ENCODE data around the gene CCNB1IP1.
A peak's percentile ranks its signal among the peaks of the same experiment; 100 is the strongest.
"Not testable (repeated sequence)": the region's sequence is repeated elsewhere in the genome, so short reads cannot be mapped to it uniquely, and the experiment has no call there.

The CCNB1IP1 gene, protein sequence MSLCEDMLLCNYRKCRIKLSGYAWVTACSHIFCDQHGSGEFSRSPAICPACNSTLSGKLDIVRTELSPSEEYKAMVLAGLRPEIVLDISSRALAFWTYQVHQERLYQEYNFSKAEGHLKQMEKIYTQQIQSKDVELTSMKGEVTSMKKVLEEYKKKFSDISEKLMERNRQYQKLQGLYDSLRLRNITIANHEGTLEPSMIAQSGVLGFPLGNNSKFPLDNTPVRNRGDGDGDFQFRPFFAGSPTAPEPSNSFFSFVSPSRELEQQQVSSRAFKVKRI

DNA sequence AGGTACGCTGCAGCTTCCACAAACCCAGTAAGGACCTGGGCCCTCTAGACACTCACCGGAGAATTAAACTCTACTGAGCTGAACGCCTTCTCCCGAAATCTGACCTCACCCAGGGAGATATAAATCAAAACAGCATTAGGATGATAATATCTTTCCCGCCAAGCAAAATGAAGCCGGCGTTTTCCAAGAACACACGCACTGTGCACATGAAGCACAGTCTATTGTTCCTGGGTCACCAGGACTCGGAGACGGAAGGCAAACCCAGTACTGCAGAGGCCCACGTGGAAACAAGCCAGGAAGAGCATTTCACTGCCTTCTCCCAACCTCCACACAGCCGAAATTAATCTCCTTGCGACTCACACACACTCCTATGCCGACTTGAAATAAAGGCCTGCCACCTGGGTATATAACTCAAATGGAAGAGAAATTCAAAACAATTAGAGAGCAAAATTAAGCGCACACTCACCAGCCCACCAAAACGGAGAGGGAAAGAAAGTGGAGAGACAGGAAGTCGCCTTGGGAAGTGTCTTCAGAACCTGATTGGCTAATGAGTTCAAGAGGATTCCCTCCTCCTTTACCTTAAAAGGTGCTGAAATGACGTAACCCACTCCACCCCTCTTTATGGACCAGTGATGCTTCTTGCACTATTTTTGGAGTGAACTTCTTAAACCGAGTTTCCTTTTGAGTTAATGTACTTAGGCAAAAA is at the start of gene CCNB1IP1:
CCNB1IP1 (minus strand) TSS at position 492 of the 706 bp plus-strand sequence. CDS start 16,756 bp downstream, outside the sequence.
- DNase-seq (ENCODE audit: low read depth in 1 of 2, low spot score in 1 of 2), result peak; percentile 76 to 89
- in situ Hi-C loops (cut with HindIII; ENCODE audit: low pct_unique_long_range_greater_than_20kb, low sequenced_read_pairs), result no loop called here
- TF ChIP-seq JUND (IDR thresholded peaks at IDR 0.05; ENCODE audit: low read depth), result no peak

DNA sequence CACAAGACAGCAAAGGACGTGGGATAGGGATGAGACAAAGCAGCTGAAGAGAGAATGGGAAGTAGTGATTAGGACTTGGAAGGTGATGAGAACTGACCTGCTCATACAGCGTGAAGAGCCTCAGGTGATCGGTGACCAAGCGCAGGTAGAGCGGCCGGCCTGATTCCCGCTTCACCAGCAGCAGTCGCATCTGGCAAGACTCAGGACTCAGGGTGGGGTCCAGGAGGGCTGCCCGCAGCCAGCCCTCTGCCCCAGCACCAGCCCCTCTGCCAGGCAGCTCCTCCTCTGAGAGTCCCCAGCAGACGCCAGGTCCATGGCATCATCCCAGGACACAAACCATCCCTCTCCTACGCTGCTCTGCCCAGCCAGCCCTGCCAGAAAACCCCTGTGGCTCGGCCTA is 49.4 kb upstream of the CCNB1IP1 start:
- DNase-seq (ENCODE audit: low read depth in 1 of 2, low spot score in 1 of 2), result no peak
- in situ Hi-C loops (cut with HindIII; ENCODE audit: low pct_unique_long_range_greater_than_20kb, low sequenced_read_pairs), result no loop called here
- TF ChIP-seq JUND (IDR thresholded peaks at IDR 0.05; ENCODE audit: low read depth), result no peak

DNA sequence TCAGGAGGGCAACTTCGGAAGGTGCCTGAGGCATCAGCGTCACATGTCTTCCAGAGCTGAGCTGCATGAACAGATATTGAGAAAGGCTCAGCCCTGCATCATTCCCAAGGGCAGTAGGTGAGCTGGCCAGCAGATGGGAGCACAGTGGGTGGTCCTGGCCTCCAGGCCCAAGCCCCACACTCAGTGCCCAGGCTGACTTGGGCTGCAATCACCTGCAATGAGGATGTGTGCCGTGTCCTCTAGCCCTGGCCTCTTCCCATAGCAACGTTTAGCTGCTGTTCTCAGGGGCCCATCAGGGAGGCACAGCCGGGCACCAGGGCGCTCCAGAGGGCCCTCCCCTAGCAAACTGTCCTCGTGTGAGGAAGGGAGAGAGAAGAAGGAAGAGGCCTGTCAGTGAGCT is 48.3 kb upstream of the CCNB1IP1 start:
- in situ Hi-C loops (cut with HindIII; ENCODE audit: low pct_unique_long_range_greater_than_20kb, low sequenced_read_pairs), result no loop called here
- DNase-seq (ENCODE audit: low read depth in 1 of 2, low spot score in 1 of 2), result no peak
- no peak for TF ChIP-seq JUND (IDR thresholded peaks at IDR 0.05; ENCODE audit: low read depth)

DNA sequence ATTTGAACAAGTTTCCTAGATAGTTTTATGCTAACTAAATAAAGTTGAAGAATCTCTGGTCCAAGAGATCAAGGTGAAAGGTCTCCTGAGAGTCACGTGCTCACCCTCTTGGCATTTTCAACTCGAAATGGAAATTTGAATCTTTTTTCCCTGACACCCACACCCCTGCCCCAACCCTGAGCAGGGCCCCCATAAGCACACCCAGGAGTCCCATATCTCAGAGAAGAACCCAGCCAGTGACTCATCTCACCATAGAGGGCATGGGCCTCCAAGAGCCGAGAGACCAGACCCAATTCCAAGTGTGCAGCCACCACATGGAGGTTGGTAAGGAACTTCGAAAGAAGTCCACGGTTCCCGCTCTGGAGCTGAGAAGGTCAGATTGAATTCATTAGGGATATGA is 47.6 kb upstream of the CCNB1IP1 start:
- in situ Hi-C loops (cut with HindIII; ENCODE audit: low pct_unique_long_range_greater_than_20kb, low sequenced_read_pairs), result no loop called here
- no peak for TF ChIP-seq JUND (IDR thresholded peaks at IDR 0.05; ENCODE audit: low read depth)
- no peak for DNase-seq (ENCODE audit: low read depth in 1 of 2, low spot score in 1 of 2)

DNA sequence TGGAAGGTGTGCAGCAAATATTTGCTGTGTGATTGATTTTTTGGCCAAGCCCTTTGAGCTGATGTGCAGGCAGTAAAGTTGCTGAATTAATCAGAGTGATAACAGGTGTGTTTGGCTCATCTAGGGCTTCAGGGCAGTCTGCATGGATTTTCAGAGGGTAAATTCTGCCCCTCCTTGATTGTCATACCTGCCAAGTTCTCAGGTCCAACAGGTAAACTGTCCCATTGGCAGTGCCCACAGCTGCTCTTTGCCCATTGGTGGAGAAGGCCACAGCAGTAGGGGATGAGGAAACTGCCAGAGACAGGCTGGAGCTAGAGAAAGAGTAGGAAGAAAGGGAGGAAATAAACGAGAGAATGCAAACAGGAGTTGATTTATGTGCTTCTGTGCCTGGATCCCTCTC is 46.7 kb upstream of the CCNB1IP1 start:
- TF ChIP-seq JUND (IDR thresholded peaks at IDR 0.05; ENCODE audit: low read depth), result no peak
- DNase-seq (ENCODE audit: low read depth in 1 of 2, low spot score in 1 of 2), result no peak
- in situ Hi-C loops (cut with HindIII; ENCODE audit: low pct_unique_long_range_greater_than_20kb, low sequenced_read_pairs), result no loop called here

DNA sequence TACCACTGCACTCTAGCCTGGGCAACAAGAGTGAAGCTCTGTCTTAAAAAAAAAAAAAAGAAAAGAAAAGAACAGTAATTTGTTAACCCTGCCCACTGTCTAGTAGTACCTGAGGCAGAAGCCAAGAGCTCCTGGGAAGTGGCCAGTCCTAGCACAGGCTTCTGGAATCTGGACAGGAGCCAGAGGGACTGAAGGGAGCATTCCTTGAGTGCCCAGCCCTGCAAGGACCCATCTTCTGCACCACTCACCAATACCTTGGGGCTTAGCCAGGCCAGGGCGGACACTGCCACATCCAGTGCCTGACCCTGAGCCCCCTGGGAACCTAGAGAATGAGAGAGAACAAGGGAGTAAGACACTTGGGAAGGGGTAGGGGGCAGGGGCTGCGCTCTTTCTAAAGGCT is 44.1 kb upstream of the CCNB1IP1 start:
- in situ Hi-C loops (cut with HindIII; ENCODE audit: low pct_unique_long_range_greater_than_20kb, low sequenced_read_pairs), result no loop called here
- TF ChIP-seq JUND (IDR thresholded peaks at IDR 0.05; ENCODE audit: low read depth), result no peak
- DNase-seq (ENCODE audit: low read depth in 1 of 2, low spot score in 1 of 2), result no peak

DNA sequence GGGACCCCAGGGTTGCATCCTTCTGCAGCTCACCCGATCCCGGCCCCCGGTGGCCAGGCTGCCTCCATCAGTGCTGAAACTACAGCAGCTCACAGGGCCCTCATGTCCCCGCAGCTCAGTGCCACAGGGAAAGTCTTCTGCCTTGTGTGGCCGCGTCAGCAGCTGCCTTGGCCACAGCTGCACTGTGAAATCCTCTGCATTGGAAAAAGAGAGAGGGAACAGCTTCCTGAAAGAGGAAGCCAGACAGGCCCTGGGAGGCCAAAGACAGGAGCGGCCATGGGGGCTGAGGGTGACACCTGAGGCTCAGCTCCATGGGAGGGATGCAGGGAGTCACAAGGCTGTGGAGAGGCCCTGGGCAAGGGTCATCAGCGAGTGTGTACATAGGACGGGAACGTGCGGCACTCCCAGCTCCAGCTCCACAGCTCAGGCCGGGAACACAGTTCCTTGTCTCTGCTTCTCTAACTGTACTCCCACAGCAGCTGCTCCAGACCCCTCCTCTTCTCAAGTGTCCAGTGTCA is 43.1 kb upstream of the CCNB1IP1 start:
- DNase-seq (ENCODE audit: low read depth in 1 of 2, low spot score in 1 of 2), result no peak
- no peak for TF ChIP-seq JUND (IDR thresholded peaks at IDR 0.05; ENCODE audit: low read depth)
- in situ Hi-C loops (cut with HindIII; ENCODE audit: low pct_unique_long_range_greater_than_20kb, low sequenced_read_pairs), result no loop called here

DNA sequence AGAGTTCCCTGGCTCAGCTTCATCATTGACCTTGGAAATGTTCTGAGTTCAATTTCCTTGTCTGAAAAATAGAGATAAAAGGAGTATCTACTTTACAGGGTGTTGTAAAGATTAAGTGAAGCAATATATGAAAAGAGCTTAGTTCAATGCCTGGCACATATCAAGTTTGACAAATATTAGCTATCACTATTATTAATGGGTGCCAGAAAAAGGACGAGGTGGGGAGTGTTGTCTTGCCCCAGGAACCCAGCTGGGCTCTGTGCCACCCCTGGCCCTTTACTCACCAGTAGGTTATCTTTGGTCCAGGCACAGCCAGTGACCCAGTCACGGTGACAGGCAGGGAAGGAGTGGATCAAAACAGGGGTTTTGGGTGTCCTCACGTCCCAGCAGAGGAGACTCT is 42.4 kb upstream of the CCNB1IP1 start:
- no peak for TF ChIP-seq JUND (IDR thresholded peaks at IDR 0.05; ENCODE audit: low read depth)
- no peak for DNase-seq (ENCODE audit: low read depth in 1 of 2, low spot score in 1 of 2)
- in situ Hi-C loops (cut with HindIII; ENCODE audit: low pct_unique_long_range_greater_than_20kb, low sequenced_read_pairs), result no loop called here

DNA sequence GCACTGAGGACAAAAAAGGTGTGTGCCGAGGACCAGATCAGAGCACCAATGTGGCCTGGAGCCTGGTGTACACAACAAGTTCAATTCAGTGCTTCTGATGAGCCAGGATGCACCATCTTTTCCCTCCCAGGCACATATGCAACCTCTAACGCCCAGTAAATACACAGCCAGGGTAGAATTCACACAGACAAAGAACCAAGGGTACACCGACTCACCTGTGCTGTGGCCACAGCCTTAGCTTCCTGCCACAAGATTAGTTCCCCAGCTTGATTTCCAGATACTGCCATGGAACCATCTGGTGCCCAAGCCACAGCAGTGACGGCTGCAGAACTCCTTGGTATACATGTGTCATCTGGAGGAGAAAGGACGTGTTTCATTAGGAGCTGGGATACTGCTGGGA is 39.7 kb upstream of the CCNB1IP1 start:
- TF ChIP-seq JUND (IDR thresholded peaks at IDR 0.05; ENCODE audit: low read depth), result no peak
- DNase-seq (ENCODE audit: low read depth in 1 of 2, low spot score in 1 of 2), result no peak
- in situ Hi-C loops (cut with HindIII; ENCODE audit: low pct_unique_long_range_greater_than_20kb, low sequenced_read_pairs), result no loop called here

DNA sequence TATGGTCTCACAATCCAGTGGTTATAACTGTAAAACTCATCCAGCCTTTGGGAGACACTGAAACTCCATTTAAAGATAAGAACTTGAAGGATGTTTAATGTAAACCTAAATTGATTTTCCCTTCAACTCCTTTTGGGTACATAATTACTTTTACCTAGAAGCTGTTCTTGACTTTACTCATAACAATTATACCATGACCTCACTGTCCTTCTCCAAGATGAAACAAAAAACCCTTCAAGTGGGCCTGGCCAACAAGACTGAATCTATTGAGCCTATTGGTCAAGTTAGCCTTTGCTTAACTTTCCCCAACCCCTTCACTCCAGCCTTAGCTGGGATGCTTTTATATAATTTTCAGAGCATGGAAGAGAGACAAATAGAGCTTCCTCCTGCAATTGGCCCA is 32.8 kb upstream of the CCNB1IP1 start:
- DNase-seq (ENCODE audit: low read depth in 1 of 2, low spot score in 1 of 2), result no peak
- in situ Hi-C loops (cut with HindIII; ENCODE audit: low pct_unique_long_range_greater_than_20kb, low sequenced_read_pairs), result no loop called here
- TF ChIP-seq JUND (IDR thresholded peaks at IDR 0.05; ENCODE audit: low read depth), result no peak

DNA sequence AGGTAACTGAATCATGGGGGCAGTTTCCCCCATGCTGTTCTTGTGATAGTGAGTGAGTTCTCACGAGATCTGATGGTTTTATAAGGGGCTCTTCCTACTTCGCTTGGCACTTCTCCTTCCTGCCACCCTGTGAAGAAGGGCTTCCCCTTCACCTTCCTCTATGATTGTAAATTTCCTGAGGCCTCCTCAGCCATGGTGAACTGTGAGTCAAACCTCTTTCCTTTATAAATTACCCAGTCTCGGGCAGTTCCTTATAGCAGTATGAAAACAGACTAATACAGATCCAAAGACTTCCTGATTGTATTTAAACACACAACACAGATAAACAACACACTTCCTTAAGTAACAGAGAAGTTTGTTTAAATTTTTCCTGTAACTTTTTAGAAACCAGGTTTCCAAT is 25.4 kb upstream of the CCNB1IP1 start:
- in situ Hi-C loops (cut with HindIII; ENCODE audit: low pct_unique_long_range_greater_than_20kb, low sequenced_read_pairs); DNase-seq (ENCODE audit: low read depth in 1 of 2, low spot score in 1 of 2): not testable (repeated sequence)

DNA sequence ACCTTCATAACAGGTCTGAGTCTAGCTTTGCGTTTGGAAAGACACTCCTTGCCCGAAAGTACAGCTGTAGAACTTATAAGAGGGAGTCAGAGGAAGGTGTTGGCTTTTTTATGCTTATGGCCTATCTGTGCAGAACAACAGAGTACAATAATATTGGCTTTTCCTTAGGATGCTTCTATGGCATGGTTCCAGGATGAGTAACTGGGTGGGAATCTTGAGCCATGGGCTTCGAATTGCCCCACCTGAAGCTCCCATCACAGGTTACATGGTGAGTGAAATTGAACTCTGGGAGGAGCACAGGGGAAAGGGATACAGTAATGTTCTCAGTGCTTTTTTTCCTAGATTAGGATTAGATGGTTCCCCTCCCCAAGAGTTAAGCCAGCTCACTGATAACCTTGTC is 23.3 kb upstream of the CCNB1IP1 start:
- TF ChIP-seq JUND (IDR thresholded peaks at IDR 0.05; ENCODE audit: low read depth), result no peak
- in situ Hi-C loops (cut with HindIII; ENCODE audit: low pct_unique_long_range_greater_than_20kb, low sequenced_read_pairs), result no loop called here
- no peak for DNase-seq (ENCODE audit: low read depth in 1 of 2, low spot score in 1 of 2)

DNA sequence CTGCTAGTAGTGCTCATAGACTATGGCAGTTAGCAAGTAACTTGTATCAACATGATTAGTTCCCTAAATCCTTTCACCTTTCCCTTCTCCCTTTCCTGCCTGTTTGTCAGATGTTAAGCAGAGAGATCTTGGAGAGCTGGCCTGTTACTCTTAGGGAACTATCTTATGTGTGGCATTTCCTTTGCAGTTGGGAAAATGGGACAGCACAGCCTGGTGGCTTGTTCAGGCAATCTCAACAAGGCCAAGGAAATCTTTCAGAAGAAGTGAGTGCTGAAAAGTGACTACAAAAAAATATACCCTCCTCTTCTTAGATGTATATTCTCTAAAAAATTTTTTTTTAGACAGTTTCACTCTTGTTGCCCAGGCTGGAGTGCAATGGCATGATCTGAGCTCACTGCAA is 17.8 kb upstream of the CCNB1IP1 start:
- TF ChIP-seq JUND (IDR thresholded peaks at IDR 0.05; ENCODE audit: low read depth), result no peak
- peak in 1 of 2 experiments; percentile 33 for DNase-seq (ENCODE audit: low read depth in 1 of 2, low spot score in 1 of 2)
- in situ Hi-C loops (cut with HindIII; ENCODE audit: low pct_unique_long_range_greater_than_20kb, low sequenced_read_pairs), result no loop called here
